Keratinocyte (primary cell): ENCODE data around the gene IGSF9. TPM values are rescaled to one million over a fixed set of nuclear protein-coding genes. Genes with fewer than 3 reads are reported as not detected.

Source experiments
- DNase-seq: peaks from one replicate; pipeline ENCODE4 v3.0.0-alpha.2; 2011; ENCODE audit warnings: low read depth, missing footprints, low spot score
- FAIRE-seq: peaks from 2 replicates; lab custom pipeline; 2011; peaks lifted over from hg19 to GRCh38; lab: Jason Lieb, UNC
- H2AFZ ChIP-seq: 2 replicates; pipeline ENCODE4 v1.6.0; 2012; ENCODE audit warnings: low read length, control low read depth, inconsistent platforms; ENCODE audit not compliant: control insufficient read depth
- H3K27ac ChIP-seq: 2 replicates; pipeline ENCODE4 v1.5.1; 2011; ENCODE audit warnings: low read length; ENCODE audit not compliant: control insufficient read depth, insufficient read depth
- H3K27me3 ChIP-seq: 3 replicates; pipeline ENCODE4 v1.6.0; 2011; ENCODE audit warnings: low read length; ENCODE audit not compliant: control insufficient read depth, insufficient read depth; ENCODE audit errors: extremely low read depth
- H3K36me3 ChIP-seq, 2 experiments: 2 replicates in 1 of 2; 3 replicates in 1 of 2; pipeline ENCODE4 v1.5.1; 2011; ENCODE audit warnings: low read length in 2 of 2, mild to moderate bottlenecking in 1 of 2; ENCODE audit not compliant: control insufficient read depth in 2 of 2, insufficient read depth in 2 of 2; ENCODE audit errors: extremely low read depth in 1 of 2
- H3K4me1 ChIP-seq: 3 replicates; pipeline ENCODE4 v1.5.1; 2011; ENCODE audit warnings: low read length; ENCODE audit not compliant: control insufficient read depth, insufficient read depth; ENCODE audit errors: extremely low read depth
- H3K4me2 ChIP-seq: 3 replicates; pipeline ENCODE4 v1.6.0; 2011; ENCODE audit warnings: low read depth, low read length; ENCODE audit not compliant: control insufficient read depth, insufficient read depth; ENCODE audit errors: extremely low read depth
- H3K4me3 ChIP-seq, 3 experiments: fragments of 200-600 bp in 1 of 3; sonication (generic) in 1 of 3; 2 replicates in 2 of 3; 3 replicates in 1 of 3; pipeline ENCODE4 v1.5.1; 2011 to 2016; ENCODE audit warnings: low read length in 3 of 3, mild to moderate bottlenecking in 3 of 3, control low read depth in 2 of 3, inconsistent platforms in 1 of 3, low read depth in 1 of 3, mixed read lengths in 1 of 3, mixed run types in 1 of 3, moderate library complexity in 1 of 3; ENCODE audit not compliant: control insufficient read depth in 2 of 3, insufficient read depth in 2 of 3; ENCODE audit errors: extremely low read depth in 1 of 3
- H3K79me2 ChIP-seq: 2 replicates; pipeline ENCODE4 v1.6.0; 2012; ENCODE audit warnings: low read length; ENCODE audit not compliant: control insufficient read depth, insufficient read depth
- H3K9ac ChIP-seq: 3 replicates; pipeline ENCODE4 v1.6.0; 2011; ENCODE audit warnings: low read length; ENCODE audit not compliant: control insufficient read depth, insufficient read depth; ENCODE audit errors: extremely low read depth
- H3K9me1 ChIP-seq: 3 replicates; pipeline ENCODE4 v1.6.0; 2011; ENCODE audit warnings: low read length; ENCODE audit not compliant: control insufficient read depth, insufficient read depth; ENCODE audit errors: extremely low read depth
- H3K9me3 ChIP-seq: 2 replicates; pipeline ENCODE4 v1.5.1; 2012; ENCODE audit warnings: low read depth, low read length; ENCODE audit not compliant: control insufficient read depth
- H4K20me1 ChIP-seq: 3 replicates; pipeline ENCODE4 v1.6.0; 2011; ENCODE audit warnings: low read length; ENCODE audit not compliant: control insufficient read depth, insufficient read depth; ENCODE audit errors: extremely low read depth
- EZH2 ChIP-seq: IDR thresholded peaks from one replicate; pipeline ENCODE4 v1.6.1; 2012; ENCODE audit warnings: inconsistent platforms, mild to moderate bottlenecking, low read length, moderate library complexity
- dilution Hi-C: fragments of 300-500 bp; cut with MboI; formaldehyde crosslinking; loops from one replicate; pipeline ENCODE4 v1.7.0; 2020; ENCODE audit warnings: low sequenced_read_pairs; ENCODE audit not compliant: extremely low pct_ligation_motif_present
- polyA plus RNA-seq, 5 experiments: library from polyadenylated mRNA; depleted of rRNA in 3 of 5; stranded (reverse) in 3 of 5; stranded (forward) in 1 of 5; unstranded in 1 of 5; fragments of >200 nt; gene quantifications; 1 replicate in 1 of 5; 2 replicates in 3 of 5; 3 replicates in 1 of 5; pipeline versions ENCODE4 v1.2.1 to v1.2.3, GENCODE V29; 2011 to 2012; ENCODE audit warnings: missing spikeins in 2 of 5, low read depth in 1 of 5, low replicate concordance in 1 of 5
- TF ChIP-seq, protein P1 (sequence below), 3 experiments: IDR thresholded peaks in 1 of 3; conservative IDR thresholded peaks in 1 of 3; optimal IDR thresholded peaks in 1 of 3; 2 replicates in 2 of 3; 3 replicates in 1 of 3; pipeline versions ENCODE3 to v1.5.1; 2011; ENCODE audit warnings: low read length in 3 of 3, mild to moderate bottlenecking in 3 of 3, moderate library complexity in 2 of 3, control low read depth in 1 of 3, inconsistent platforms in 1 of 3; ENCODE audit not compliant: insufficient read depth in 2 of 3; ENCODE audit errors: extremely low read depth in 1 of 3

IGSF9 gene
- polyA plus RNA-seq, 1 donor (not counting 4 experiments of a cell fraction or from before 2014, with no cell fraction given): 4.2 TPM

DNA sequence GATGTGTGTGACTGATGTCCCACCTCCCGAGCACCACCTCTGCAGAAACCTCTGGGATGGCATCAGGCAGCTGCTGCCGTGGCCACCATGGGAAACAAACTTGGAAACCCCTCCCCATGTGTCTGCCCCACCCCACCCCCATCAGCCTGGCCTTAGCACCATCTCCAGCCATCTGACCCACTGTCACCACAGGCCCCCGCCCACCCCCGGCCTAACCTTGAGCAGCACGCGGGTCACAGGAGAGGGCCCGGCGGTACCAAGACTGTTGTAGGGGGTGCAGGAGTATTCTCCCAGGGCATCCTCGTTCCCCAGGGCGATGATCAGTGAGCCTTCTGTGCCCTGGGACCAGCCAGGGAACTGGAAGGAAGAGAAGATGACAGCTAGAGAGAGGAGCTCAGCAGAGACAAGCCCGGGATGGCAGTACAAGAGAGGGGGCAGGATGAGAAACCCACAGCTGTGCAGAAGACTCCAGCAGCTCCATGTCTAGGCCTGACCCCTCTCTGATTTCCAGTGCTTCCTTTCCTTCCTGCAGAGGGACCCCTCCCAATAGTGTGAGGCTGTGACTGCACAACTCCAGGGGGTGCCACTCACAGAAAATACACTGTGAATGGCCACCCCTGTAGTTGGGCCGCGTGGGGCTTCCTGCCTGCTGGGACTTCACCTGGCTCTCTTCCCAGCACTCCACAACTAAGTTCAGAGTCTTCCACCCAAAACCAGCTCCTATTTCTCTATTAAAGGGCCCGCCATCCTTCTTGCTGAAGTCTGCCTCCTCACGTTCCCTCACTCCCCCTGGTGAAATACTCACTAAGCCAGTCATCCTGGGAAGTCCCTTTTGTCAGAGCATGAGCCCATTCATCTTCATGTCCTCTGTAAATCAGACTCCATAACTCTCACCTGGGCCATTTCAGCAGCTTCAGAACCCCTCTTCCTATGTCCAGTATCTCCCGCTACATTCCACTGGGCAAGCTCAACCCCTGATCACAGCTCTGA is 12.8 kb downstream of the IGSF9 start:
- Histone ChIP-seq H3K4me2 (peak overlapping the region; percentile 65), H3K36me3 (peaks cover 6 to 14% of the 10 kb centered on the region in 2 experiments), H3K27ac (peak overlapping the region; percentile 85), H3K4me3 (no peak overlapping the region), H4K20me1 (no peaks in the 10 kb centered on the region), H3K9me3 (no peaks in the 10 kb centered on the region), H3K79me2 (no peaks in the 10 kb centered on the region), H3K4me1 (peaks cover 45% of the 10 kb centered on the region), H3K9me1 (no peaks in the 10 kb centered on the region), H2AFZ (no peak overlapping the region), H3K27me3 (no peaks in the 10 kb centered on the region), H3K9ac (peak overlapping the region; percentile 39)
- dilution Hi-C loops: no loop called here
- peak; percentile 80 for FAIRE-seq
- no peak for DNase-seq
- TF ChIP-seq, protein P1, sequence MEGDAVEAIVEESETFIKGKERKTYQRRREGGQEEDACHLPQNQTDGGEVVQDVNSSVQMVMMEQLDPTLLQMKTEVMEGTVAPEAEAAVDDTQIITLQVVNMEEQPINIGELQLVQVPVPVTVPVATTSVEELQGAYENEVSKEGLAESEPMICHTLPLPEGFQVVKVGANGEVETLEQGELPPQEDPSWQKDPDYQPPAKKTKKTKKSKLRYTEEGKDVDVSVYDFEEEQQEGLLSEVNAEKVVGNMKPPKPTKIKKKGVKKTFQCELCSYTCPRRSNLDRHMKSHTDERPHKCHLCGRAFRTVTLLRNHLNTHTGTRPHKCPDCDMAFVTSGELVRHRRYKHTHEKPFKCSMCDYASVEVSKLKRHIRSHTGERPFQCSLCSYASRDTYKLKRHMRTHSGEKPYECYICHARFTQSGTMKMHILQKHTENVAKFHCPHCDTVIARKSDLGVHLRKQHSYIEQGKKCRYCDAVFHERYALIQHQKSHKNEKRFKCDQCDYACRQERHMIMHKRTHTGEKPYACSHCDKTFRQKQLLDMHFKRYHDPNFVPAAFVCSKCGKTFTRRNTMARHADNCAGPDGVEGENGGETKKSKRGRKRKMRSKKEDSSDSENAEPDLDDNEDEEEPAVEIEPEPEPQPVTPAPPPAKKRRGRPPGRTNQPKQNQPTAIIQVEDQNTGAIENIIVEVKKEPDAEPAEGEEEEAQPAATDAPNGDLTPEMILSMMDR (optimal IDR thresholded peaks at IDR 0.05 in 1 of 3, IDR thresholded peaks at IDR 0.05 in 1 of 3, conservative IDR thresholded peaks at IDR 0.05 in 1 of 3; ENCODE audit: extremely low read depth in 1 of 3, insufficient read depth in 2 of 3, low read length in 3 of 3): peak in 1 of 3 experiments; percentile 15
- no peak for TF ChIP-seq EZH2

DNA sequence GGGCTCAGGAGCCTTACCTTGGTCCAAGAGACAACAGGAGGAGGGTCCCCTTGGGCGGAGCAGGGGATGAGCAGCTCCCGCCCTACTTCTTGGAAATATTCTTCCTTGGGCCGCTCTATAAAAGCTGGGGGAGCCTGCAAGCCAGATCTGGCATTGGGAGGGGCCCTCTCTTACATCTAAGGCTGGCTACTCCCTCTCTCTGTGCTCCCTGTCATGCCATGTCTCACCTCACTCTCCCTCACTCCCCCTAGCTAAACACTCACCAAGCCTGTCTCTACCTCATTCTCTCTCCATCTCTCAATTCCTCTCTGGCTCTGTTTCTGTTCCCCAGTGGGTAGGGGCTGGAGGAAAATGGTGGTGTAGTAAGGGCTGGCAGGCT is 13.6 kb downstream of the IGSF9 start:
- Histone ChIP-seq H3K9me3 (no peaks in the 10 kb centered on the region), H3K9ac (no peak overlapping the region), H4K20me1 (no peaks in the 10 kb centered on the region), H3K4me3 (no peak overlapping the region), H3K27ac (no peak overlapping the region), H3K36me3 (peaks cover 11 to 18% of the 10 kb centered on the region in 2 experiments), H3K4me1 (peaks cover 37% of the 10 kb centered on the region), H2AFZ (no peak overlapping the region), H3K27me3 (no peaks in the 10 kb centered on the region), H3K4me2 (no peak overlapping the region), H3K9me1 (no peaks in the 10 kb centered on the region), H3K79me2 (no peaks in the 10 kb centered on the region)
- DNase-seq (no peak), FAIRE-seq (no peak)
- TF ChIP-seq, protein P1 (optimal IDR thresholded peaks at IDR 0.05 in 1 of 3, IDR thresholded peaks at IDR 0.05 in 1 of 3, conservative IDR thresholded peaks at IDR 0.05 in 1 of 3; ENCODE audit: extremely low read depth in 1 of 3, insufficient read depth in 2 of 3, low read length in 3 of 3): no peak
- no peak for TF ChIP-seq EZH2
- dilution Hi-C loops: no loop called here
